OCI-LY1 (cell line): ENCODE data around the gene ARHGEF11.

Source experiments
- H2AFZ ChIP-seq: fragments of 200-600 bp; sonication (generic), shearing (Covaris generic); 2 replicates; pipeline ENCODE4 v1.6.0; 2014; ENCODE audit warnings: antibody characterized with exemption, mild to moderate bottlenecking, low read length
- H3F3A ChIP-seq: fragments of 200-600 bp; sonication (generic), shearing (Covaris generic); 2 replicates; pipeline ENCODE4 v1.6.0; 2014; ENCODE audit warnings: mild to moderate bottlenecking, antibody characterized with exemption, low read length, moderate library complexity; ENCODE audit not compliant: insufficient read depth
- H3K27ac ChIP-seq: fragments of 200-600 bp; sonication (generic); 2 replicates; pipeline ENCODE4 v1.5.1; 2014; ENCODE audit warnings: low read length, mixed run types, mild to moderate bottlenecking, low read depth; ENCODE audit not compliant: poor library complexity, severe bottlenecking
- H3K27me3 ChIP-seq: fragments of 200-600 bp; sonication (generic); 2 replicates; pipeline ENCODE4 v1.6.0; 2014; ENCODE audit warnings: antibody characterized with exemption, mild to moderate bottlenecking, low read length, moderate library complexity; ENCODE audit not compliant: insufficient read depth
- H3K36me3 ChIP-seq: fragments of 200-600 bp; sonication (generic); 2 replicates; pipeline ENCODE4 v1.6.1; 2014; ENCODE audit warnings: mild to moderate bottlenecking, antibody characterized with exemption, low read length, moderate library complexity, mixed read lengths; ENCODE audit not compliant: insufficient read depth
- H3K4me1 ChIP-seq: fragments of 200-600 bp; sonication (generic); 2 replicates; pipeline ENCODE4 v1.5.1; 2014; ENCODE audit warnings: mild to moderate bottlenecking, low read length, moderate library complexity; ENCODE audit not compliant: insufficient read depth, severe bottlenecking
- H3K4me2 ChIP-seq: fragments of 200-600 bp; sonication (generic), shearing (Covaris generic); 2 replicates; pipeline ENCODE4 v1.6.1; 2014; ENCODE audit warnings: low read length
- H3K4me3 ChIP-seq: fragments of 200-600 bp; sonication (generic); 2 replicates; pipeline ENCODE4 v1.5.1; 2014; ENCODE audit warnings: low read length, low read depth, mild to moderate bottlenecking, mixed read lengths; ENCODE audit not compliant: poor library complexity, severe bottlenecking
- H3K79me2 ChIP-seq: fragments of 200-600 bp; shearing (Covaris generic); 2 replicates; pipeline ENCODE4 v1.6.1; 2016; ENCODE audit warnings: mixed run types, low read length, mixed read lengths; ENCODE audit not compliant: insufficient read depth
- H3K9ac ChIP-seq: fragments of 200-600 bp; sonication (generic), shearing (Covaris generic); 2 replicates; pipeline ENCODE4 v1.6.1; 2014; ENCODE audit warnings: mild to moderate bottlenecking, low read length, mixed read lengths
- H3K9me2 ChIP-seq: fragments of 200-600 bp; sonication (generic), shearing (Covaris generic); 2 replicates; pipeline ENCODE4 v1.6.1; 2014; ENCODE audit warnings: low read depth, mild to moderate bottlenecking, low read length, mixed read lengths
- H3K9me3 ChIP-seq: fragments of 200-600 bp; shearing (Covaris generic); 2 replicates; pipeline ENCODE4 v1.6.1; 2014; ENCODE audit warnings: low read length, mixed read lengths
- H4K20me1 ChIP-seq: fragments of 200-600 bp; sonication (generic), shearing (Covaris generic); 2 replicates; pipeline ENCODE4 v1.6.0; 2016; ENCODE audit warnings: mild to moderate bottlenecking, low read length; ENCODE audit not compliant: insufficient read depth
- EZH2 ChIP-seq: fragments of 200-600 bp; sonication (generic), shearing (Covaris generic); IDR thresholded peaks from 2 replicates; pipeline ENCODE4 v1.8.0; 2017; ENCODE audit warnings: borderline replicate concordance, mixed run types, mild to moderate bottlenecking, antibody characterized with exemption, low read length, moderate library complexity, mixed read lengths
- TF ChIP-seq, protein P1 (sequence below): fragments of 200-600 bp; sonication (generic), shearing (Covaris generic); IDR thresholded peaks from 2 replicates; pipeline ENCODE4 v1.5.1; 2017; ENCODE audit warnings: mild to moderate bottlenecking, antibody characterized with exemption, low read length, moderate library complexity, mixed read lengths

Gene ARHGEF11

DNA sequence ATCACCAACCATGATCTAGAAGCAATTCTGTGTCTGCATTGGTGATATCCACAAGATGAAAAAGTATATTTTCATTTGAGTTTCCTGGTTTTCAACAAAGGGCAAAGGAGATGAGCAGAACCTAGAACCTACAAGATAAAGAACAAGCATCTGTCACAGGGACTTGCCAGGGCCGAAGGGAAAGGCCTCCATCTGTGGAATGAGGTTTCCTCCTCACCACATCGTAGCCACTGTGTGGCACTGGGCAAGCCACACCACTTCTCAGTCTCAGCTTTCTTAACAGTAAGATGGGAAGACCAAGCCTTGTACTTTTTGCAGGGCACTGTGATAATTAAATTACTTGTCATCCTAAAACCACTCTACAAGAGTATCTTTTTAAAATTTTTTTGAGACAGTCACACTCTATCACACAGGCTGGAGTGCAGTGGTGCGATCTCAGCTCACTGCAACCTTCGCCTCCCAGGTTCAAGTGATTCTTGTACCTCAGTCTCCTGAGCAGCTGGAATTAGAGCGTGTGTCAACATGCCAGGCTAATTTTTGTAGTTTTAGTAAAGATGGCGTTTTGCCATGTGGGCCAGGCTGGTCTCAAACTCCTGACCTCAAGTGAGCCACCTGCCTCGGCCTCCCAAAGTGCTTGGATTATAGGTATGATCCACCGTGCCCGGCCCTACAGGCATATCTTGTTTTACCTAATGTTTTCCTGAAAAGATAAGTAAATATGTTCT lies 45.8 kb downstream of the ARHGEF11 start:
- H3K36me3 ChIP-seq = no peaks in the 10 kb centered on the region
- no peaks in the 10 kb centered on the region for H3F3A ChIP-seq
- TF ChIP-seq, protein P1, sequence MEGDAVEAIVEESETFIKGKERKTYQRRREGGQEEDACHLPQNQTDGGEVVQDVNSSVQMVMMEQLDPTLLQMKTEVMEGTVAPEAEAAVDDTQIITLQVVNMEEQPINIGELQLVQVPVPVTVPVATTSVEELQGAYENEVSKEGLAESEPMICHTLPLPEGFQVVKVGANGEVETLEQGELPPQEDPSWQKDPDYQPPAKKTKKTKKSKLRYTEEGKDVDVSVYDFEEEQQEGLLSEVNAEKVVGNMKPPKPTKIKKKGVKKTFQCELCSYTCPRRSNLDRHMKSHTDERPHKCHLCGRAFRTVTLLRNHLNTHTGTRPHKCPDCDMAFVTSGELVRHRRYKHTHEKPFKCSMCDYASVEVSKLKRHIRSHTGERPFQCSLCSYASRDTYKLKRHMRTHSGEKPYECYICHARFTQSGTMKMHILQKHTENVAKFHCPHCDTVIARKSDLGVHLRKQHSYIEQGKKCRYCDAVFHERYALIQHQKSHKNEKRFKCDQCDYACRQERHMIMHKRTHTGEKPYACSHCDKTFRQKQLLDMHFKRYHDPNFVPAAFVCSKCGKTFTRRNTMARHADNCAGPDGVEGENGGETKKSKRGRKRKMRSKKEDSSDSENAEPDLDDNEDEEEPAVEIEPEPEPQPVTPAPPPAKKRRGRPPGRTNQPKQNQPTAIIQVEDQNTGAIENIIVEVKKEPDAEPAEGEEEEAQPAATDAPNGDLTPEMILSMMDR = no peak
- TF ChIP-seq EZH2 = no peak
- H4K20me1 ChIP-seq = no peaks in the 10 kb centered on the region
- H3K4me2 ChIP-seq = no peak overlapping the region
- H3K27me3 ChIP-seq = peaks cover 3% of the 10 kb centered on the region; the same call in 1 of the 2 replicates
- no peaks in the 10 kb centered on the region for H3K79me2 ChIP-seq
- H3K4me3 ChIP-seq = no peak overlapping the region
- H3K9ac ChIP-seq = no peak overlapping the region
- H2AFZ ChIP-seq = no peak overlapping the region
- H3K4me1 ChIP-seq = no peaks in the 10 kb centered on the region
- no peaks in the 10 kb centered on the region for H3K9me2 ChIP-seq
- no peak overlapping the region for H3K27ac ChIP-seq
- H3K9me3 ChIP-seq = no peaks in the 10 kb centered on the region

DNA sequence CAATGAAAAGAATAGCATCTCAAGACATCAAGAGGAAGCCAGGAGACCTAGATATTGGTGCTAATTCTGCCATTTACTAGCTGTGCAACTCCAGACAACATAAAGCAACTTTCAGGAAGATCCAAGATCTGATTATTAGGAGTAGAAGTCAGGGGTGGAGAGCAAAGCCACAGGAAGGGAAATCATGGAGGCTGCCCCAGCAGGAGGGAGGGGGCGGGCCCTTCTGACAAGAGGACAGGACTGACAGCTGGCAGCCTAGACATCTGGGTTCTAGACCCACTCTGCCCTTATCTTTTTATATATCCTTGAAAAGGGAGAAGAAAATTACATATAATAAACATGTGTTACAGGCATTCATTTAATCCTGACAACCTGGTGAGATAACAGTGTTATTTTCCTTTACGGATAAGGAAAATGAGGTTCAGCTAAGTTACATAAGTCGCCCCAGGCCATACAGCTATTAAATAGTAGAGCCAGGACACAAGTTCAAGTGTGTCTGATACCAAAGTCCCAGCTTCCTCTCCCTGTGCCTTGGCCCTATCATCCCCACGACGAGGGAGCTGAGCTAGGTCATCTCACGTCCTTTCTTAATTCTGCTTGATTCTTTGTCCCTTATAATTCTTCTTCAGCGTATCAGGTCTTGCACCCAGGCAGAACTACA lies 46.6 kb downstream of the ARHGEF11 start:
- no peak for TF ChIP-seq EZH2
- TF ChIP-seq, protein P1 = no peak
- no peaks in the 10 kb centered on the region for H4K20me1 ChIP-seq
- no peak overlapping the region for H3K4me2 ChIP-seq
- H3K79me2 ChIP-seq = no peaks in the 10 kb centered on the region
- H3K9ac ChIP-seq = no peak overlapping the region
- H3F3A ChIP-seq = no peaks in the 10 kb centered on the region
- H3K4me3 ChIP-seq = no peak overlapping the region
- no peaks in the 10 kb centered on the region for H3K36me3 ChIP-seq
- H3K27ac ChIP-seq = no peak overlapping the region
- H3K9me2 ChIP-seq = no peaks in the 10 kb centered on the region
- peaks cover 3% of the 10 kb centered on the region; the same call in 1 of the 2 replicates for H3K27me3 ChIP-seq
- no peak overlapping the region for H2AFZ ChIP-seq
- no peaks in the 10 kb centered on the region for H3K4me1 ChIP-seq
- no peaks in the 10 kb centered on the region for H3K9me3 ChIP-seq

DNA sequence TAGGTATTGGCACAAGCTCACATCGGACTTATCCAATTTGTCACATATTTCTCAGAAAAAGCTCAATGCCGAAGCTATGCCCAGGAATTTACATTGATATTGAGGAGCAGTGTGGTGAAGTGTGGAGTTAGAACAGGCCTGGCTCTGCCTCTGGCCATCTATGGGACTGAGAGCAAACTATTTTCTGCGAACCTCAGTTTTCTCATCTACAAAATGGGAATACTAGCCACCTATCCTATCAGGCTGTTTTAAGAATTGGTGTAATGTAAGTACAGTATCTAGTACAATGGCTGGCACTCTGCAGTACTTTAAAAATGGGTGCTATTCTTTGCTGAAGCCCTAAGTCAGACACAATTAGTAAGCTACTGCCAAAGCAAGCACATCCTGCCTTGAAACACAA lies 47.2 kb downstream of the ARHGEF11 start:
- Histone ChIP-seq H3K4me3 (no peak overlapping the region), H2AFZ (no peak overlapping the region), H4K20me1 (no peaks in the 10 kb centered on the region), H3F3A (no peaks in the 10 kb centered on the region), H3K79me2 (no peaks in the 10 kb centered on the region), H3K27ac (no peak overlapping the region), H3K4me1 (no peaks in the 10 kb centered on the region), H3K9ac (no peak overlapping the region), H3K9me2 (no peaks in the 10 kb centered on the region), H3K4me2 (no peak overlapping the region), H3K27me3 (peaks cover 3% of the 10 kb centered on the region; the same call in 1 of the 2 replicates), H3K36me3 (no peaks in the 10 kb centered on the region), H3K9me3 (no peaks in the 10 kb centered on the region)
- TF ChIP-seq, protein P1 = no peak
- TF ChIP-seq EZH2 = no peak
